ENCODE results near the gene DNAJC24.

The DNAJC24 gene

GRCh38 chr11:31337806-31338205 is 31.9 kb upstream of the DNAJC24 start:
- TF ChIP-seq ZNF624 (tag by site-specific recombination; IDR thresholded peaks at IDR 0.05) (no peak), PATZ1 (tag by site-specific recombination; IDR thresholded peaks at IDR 0.05) (no peak), ZNF747 (tag by site-specific recombination; IDR thresholded peaks at IDR 0.05) (no peak), ZNF776 (tag by site-specific recombination; IDR thresholded peaks at IDR 0.05; ENCODE audit: borderline replicate concordance) (no peak), ZNF132 (tag by site-specific recombination; IDR thresholded peaks at IDR 0.05; ENCODE audit: borderline replicate concordance) (no peak), ZNF354C (tag by site-specific recombination; IDR thresholded peaks at IDR 0.05; ENCODE audit: borderline replicate concordance, low read depth) (no peak), ZNF121 (tag by site-specific recombination; IDR thresholded peaks at IDR 0.05) (no peak), ZNF48 (tag by site-specific recombination; IDR thresholded peaks at IDR 0.05) (no peak), REST (tag by site-specific recombination; IDR thresholded peaks at IDR 0.05) (no peak)
- Histone ChIP-seq H3K4me1 (ENCODE audit: control insufficient read depth, insufficient read depth, low read length) (no peaks in the 10 kb centered on the region), H3K9me3 (ENCODE audit: control insufficient read depth, insufficient read depth, low read depth, low read length) (no peaks in the 10 kb centered on the region), H3K4me3 (ENCODE audit: low read depth, low read length) (no peak overlapping the region), H3K27ac (ENCODE audit: extremely low read depth, low read depth, low read length) (no peak overlapping the region), H3K36me3 (ENCODE audit: control insufficient read depth in 2 of 2, insufficient read depth in 1 of 2, low read length in 2 of 2) (no peaks in the 10 kb centered on the region)
- CTCF ChIA-PET, result interaction anchor here (0.6 kb wide), 1 partner anchor 838 kb away, joined by 3 read pairs; no protein-coding TSS in a partner anchor
- POLR2A ChIA-PET, result no interaction called here

GRCh38 chr11:31340903-31341572 is 28.6 kb upstream of the DNAJC24 start:
- ChIA-PET CTCF (interaction anchor here (0.6 to 2.0 kb wide), 20 partner anchors 8 to 1428 kb away, joined by 3 to 9 read pairs (median 4); no protein-coding TSS in a partner anchor), POLR2A (interaction anchor here (1.2 kb wide), 1 partner anchor 29 kb away, joined by 4 read pairs; the partner anchor contains the start of genes DCDC1 and DNAJC24)
- no peaks in the 10 kb centered on the region for H3K9me3 ChIP-seq (ENCODE audit: control insufficient read depth, insufficient read depth, low read depth, low read length)
- no peak overlapping the region for H3K27ac ChIP-seq (ENCODE audit: extremely low read depth, low read depth, low read length)
- no peak overlapping the region for H3K4me3 ChIP-seq (ENCODE audit: low read depth, low read length)
- TF ChIP-seq ZNF792 (tag by site-specific recombination; IDR thresholded peaks at IDR 0.05) (no peak), ZNF239 (tag by site-specific recombination; IDR thresholded peaks at IDR 0.05) (no peak), ZNF350 (tag by site-specific recombination; IDR thresholded peaks at IDR 0.05) (no peak), ZNF214 (tag by site-specific recombination; IDR thresholded peaks at IDR 0.05; ENCODE audit: borderline replicate concordance) (no peak), ZNF23 (tag by site-specific recombination; IDR thresholded peaks at IDR 0.05; ENCODE audit: borderline replicate concordance) (no peak), ZNF404 (tag by site-specific recombination; IDR thresholded peaks at IDR 0.05) (no peak), ZNF701 (tag by site-specific recombination; IDR thresholded peaks at IDR 0.05) (no peak), GLIS1 (tag by site-specific recombination; IDR thresholded peaks at IDR 0.05) (no peak), ZNF639 (tag by site-specific recombination; IDR thresholded peaks at IDR 0.05) (no peak), OSR2 (tag by site-specific recombination; IDR thresholded peaks at IDR 0.05) (no peak), ZNF558 (tag by site-specific recombination; IDR thresholded peaks at IDR 0.05) (no peak), ZNF362 (tag by site-specific recombination; IDR thresholded peaks at IDR 0.05) (no peak), ZNF777 (tag by site-specific recombination; IDR thresholded peaks at IDR 0.05; ENCODE audit: borderline replicate concordance) (no peak), ZNF274 (IDR thresholded peaks at IDR 0.05; ENCODE audit: low read length) (no peak), ZNF274 (tag by site-specific recombination; IDR thresholded peaks at IDR 0.05; ENCODE audit: borderline replicate concordance) (no peak), WT1 (tag by site-specific recombination; IDR thresholded peaks at IDR 0.05) (no peak)
- H3K36me3 ChIP-seq (ENCODE audit: control insufficient read depth in 2 of 2, insufficient read depth in 1 of 2, low read length in 2 of 2), result no peaks in the 10 kb centered on the region
- no peaks in the 10 kb centered on the region for H3K4me1 ChIP-seq (ENCODE audit: control insufficient read depth, insufficient read depth, low read length)
